SK-N-MC (cell line): ENCODE data around the gene FEM1A.

Experiments used
- EZH2 ChIP-seq: fragments of 200-600 bp; sonication (generic); IDR thresholded peaks from one replicate; pipeline ENCODE4 v1.6.1; 2017; ENCODE audit warnings: antibody characterized with exemption
- POLR2AphosphoS5 ChIP-seq: IDR thresholded peaks from 2 replicates; pipeline ENCODE4 v1.6.1; 2012; ENCODE audit warnings: mild to moderate bottlenecking, low read depth, low read length, borderline replicate concordance

DNA sequence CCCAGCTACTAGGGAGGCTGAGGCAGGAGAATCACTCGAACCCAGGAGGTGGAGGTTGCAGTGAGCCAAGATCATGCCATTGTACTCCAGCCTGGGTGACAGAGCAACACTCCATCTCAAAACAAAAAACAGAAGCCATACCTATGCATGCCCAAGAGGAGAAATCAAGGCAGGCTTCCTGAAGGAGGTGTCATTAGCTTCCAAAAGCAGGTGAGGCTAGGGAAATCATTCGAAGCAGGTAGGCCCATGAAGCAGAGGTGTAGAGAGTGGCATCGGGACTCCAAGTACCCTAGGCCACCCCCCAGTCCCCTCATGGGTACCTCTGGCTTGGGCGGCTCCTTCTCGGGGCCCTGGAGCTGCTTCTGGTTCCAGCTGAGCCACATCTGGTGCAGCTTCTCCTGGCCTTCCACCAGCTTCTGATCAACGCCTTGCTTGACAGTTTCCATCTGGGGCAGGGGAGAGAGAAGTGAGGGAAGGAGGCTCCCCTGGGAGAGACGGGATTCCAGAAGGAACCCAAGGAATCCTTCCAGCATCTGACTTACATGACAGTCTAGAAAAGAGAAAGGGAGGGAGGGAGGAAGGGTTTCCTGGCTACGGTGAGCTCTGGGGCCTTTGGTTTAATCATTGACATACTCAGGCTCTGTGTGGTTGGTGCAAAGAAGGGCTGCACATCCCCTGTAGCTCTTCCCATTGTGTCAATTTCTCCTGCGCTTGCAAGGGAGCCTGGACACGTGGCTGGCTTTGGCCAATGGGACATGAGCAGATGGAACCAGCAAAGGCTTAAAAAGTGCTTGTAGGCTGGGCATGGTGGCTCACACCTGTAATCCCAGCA is 53.0 kb downstream of the FEM1A start:
- no peak for TF ChIP-seq POLR2AphosphoS5
- TF ChIP-seq EZH2: no peak
